ENCODE data around the gene PPP2R2D.
"Not testable (repeated sequence)": the region's sequence is repeated elsewhere in the genome, so short reads cannot be mapped to it uniquely, and the experiment has no call there.

Gene PPP2R2D

DNA sequence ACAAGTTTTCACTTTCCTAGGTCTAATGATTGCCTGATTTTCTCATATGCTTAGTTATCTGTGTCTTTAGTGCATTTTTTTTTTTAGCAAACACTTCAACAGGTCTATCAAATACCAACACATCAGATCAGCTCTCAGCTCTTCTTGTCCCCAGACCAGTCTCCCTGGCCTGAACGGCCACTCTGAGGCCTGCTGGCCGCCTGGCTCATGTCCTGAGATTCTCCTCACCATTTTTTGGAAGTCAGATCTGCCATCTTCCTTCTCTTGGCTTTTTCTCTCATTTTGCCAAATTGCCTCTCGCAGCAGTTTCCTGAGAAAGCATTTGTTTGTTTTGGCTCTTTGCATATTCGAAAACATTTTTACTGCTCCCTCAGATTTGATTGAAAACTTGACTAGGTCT, 29.3 kb downstream of the PPP2R2D start:
- DNase-seq: no peak

DNA sequence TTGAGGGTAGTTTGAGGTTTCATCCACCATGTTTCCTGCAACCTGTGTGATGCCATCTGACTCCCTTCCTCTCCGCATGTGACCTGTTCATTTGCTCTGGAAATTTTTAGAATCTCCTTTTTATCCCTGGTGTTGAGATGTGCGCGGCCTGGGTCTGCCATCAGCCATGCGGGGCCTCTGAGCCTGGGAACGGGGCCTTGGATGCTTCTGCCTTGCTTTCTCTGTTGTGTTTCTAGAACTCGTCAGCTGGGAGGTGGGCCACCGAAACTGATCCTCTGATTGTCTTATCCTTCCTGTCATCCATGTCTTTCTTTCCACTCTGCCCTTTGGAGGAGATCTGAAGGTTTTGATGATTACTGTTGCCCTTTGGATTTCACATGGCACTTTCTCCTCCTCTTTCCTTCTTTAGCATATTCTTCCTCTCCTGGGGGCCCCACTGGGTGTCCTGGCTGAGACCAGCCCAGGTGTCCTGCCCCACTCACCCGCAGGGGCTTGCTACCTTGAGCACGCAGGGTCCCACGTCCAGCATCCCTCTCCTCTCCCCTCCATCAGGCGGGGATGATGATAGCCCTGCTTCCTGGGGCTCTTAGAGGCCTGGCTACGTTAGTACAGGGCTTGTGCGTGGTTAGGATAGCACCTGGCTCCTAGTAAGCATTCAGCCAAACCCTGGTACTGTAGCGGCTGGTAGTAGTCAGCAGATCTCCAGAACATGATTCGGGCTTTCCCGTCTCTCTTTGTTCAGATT, 29.9 kb downstream of the PPP2R2D start:
- DNase-seq: no peak

DNA sequence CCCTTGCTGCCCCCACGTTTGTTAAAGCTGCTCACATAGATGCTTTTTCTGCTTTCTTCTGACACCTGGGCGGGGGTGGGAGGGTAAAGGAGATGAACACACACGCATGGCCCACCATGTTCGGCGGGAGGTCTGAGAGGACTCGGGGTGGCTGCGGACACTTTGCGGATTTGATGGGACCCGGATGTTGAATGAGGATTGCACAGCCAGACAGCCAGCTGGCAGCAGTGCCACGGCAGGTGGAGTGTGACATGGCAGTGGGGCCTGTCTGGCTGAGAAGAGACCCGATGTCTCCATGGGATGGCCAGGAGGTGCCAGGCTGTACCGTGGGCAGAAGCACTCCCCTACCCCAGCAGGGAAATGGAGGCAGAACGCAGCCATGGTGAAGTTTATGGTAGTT, 31.2 kb downstream of the PPP2R2D start:
- no peak for DNase-seq

DNA sequence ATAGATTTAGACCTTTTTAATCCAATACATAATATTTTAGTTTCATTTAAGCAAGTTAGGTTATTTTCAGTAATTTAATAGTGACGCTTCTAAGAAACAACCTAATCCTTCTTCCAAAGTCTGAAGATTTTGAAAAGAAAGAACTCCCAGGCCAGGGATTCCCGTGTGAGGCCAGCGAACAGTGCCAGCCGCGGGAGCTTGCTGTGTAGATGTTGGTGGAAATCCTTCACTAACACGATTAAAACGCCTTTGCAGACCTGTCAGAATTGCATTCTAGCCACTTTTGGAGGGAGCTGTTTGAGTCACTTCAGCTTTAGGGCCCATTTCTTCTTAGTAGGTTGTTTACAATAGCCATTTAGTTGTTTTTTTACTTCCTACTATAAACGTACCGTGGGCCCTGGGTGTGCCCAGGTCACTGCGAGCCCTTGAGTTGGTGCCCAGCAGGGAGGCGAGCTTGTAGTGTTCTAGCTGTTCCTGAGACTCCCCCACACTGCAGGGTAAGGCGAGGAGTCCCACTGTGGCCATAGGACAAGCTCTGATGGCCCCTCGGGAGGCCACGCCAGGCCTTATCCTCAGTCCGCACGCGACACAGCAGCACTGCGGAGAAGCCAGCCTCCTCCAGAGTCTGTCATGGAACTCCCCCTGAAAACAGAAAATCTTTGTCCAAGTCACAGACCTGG, 32.3 kb downstream of the PPP2R2D start:
- no peak for DNase-seq

DNA sequence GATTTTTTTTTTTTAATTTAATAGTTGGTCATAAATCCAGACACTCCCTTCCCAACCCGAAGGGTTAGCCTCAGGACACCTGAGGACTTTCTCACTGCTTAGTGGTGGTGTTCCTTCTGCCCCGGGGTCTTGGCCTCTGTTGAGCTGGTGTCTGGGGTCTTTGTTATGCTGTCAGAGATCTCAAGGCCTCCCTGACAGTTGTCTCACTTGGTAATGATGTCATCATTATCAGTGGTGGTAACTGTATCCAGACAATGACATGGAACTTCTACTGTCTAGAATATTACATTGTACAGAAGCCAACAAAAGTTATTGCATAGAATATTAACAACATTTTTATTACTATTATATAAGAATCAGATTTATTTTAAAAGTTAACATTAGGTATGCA, 32.9 kb downstream of the PPP2R2D start:
- DNase-seq: no peak

DNA sequence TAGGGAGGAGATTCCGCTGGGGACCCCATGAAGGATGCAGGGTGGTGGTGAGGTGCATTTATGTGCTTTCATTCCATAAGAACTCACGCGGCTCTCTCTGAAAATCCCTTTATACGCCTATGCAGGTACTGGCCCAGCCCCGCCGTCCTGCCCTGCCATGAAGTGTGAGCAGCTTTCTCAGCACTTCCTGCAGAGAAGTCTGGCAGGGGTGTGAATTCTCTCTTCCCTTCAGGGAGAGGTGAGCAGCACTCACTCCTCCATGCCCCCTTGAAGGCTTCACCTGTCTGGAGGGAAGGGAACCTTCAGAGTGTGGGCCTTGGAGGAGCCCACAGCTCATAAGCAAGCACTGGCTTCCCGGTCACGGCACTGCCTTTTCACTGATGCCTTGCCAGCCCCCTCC, 34.0 kb downstream of the PPP2R2D start:
- no peak for DNase-seq

DNA sequence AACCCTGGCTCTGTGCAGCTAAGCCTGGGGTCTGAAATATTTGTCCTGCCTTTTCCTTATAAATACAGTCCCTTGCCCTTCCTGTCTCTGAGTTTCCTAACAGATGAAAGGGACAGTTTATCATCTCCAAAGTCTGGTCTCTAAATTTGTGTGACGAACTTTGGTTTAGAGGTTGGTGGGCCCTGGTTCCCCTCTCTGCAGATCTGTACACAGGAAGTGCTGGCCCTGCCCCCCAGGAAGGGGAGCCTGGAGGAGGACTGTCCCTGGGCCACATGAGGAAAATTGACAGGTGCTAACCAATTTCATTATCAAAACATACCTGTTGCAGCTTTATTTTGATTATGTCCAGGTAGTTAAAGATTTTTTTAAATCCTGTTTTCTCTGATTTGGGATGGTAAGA, 34.5 kb downstream of the PPP2R2D start:
- DNase-seq: no peak

DNA sequence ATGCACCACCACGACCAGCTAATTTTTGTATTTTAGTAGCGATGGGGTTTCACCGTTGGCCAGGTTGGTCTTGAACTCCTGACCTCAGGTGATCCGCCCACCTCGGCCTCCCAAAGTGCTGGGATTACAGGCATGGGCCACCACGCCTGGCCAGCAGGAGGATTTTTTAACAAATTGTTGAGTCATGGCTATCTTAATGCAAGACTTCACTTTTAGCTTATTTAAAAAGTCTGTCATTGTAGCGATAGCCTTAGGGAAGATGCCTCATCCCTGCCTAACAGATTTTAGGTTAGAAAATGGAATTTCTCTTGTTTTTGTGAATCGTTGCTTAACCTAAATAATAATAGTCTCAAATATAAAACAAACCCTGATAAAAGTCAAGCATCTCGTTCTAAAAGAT, 35.5 kb downstream of the PPP2R2D start:
- no peak for DNase-seq

DNA sequence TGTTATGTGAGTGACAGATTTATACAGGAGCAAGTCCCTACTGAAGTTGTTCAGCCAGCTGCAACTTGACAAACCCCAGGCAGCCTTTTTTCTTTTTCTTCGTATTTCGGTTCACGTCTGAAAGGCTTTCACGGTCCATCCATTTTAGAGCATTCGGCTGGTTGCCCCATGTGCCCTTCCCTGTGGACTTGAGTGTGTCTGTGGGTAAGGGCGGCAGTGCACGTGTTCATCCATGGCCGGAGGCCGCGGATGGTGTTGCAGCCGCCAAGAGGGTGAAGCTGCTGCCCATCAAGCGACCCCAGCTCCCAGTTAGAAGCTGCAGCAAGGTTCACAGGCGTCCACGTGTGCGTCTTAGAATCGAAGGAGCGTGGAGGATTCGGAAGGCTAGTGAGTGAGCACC, 35.9 kb downstream of the PPP2R2D start:
- DNase-seq: no peak

DNA sequence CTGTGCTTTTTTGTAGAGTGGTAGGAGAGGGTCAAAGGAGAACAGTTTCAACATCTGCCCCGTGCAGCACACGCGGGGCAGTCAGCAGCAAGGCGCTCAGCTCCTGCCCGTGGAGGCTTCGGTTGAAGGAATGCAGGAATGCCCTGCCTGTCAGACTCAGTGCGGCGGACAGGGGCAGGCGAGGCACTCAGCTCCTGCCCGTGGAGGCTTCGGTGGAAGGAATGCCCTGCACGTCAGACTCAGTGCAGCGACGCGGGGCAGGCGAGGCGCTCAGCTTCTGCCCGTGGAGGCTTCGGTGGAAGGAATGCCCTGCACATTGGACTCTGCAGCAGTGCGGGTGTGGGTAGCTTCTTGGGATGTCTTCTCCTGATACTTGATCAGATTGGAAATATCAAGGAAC, 37.0 kb downstream of the PPP2R2D start:
- no peak for DNase-seq

DNA sequence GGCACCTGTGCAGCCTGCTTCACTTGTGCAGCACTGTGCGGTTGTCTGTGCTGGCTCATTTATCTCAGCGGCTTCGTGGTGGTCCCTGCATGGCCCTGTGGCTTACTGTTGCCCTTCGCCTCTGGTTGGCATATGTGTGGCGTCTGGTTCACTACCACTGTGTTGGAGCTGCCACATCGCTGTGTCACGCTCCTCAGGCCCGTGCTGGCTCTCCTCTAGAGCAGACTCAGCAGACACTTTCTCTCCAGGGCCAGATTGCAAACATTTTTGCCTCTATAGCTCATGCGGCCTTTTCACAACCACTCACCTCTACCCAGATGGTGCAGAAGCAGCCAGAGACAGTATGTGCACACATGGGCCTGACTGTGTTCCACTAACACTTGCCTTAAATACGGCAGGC, 37.9 kb downstream of the PPP2R2D start:
- DNase-seq: no peak

DNA sequence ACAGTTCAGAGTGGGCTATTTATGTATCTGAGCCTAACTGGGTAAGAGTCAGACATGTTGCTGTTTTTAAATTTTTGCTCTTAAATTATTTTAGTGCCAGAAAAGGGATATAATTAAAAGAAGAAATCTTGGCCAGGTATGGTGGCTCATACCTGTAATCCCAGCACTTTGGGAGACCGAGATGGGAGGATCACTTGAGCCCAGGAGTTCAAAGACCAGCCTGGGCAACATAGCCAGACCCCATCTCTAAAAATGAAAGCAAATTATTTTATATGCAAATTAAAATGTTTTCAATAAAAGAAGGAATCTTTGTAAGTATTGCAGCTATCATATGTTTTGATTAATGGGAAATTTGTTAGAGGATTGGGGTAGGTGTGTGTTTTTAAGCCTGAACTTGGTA, 41.6 kb downstream of the PPP2R2D start:
- no peak for DNase-seq

DNA sequence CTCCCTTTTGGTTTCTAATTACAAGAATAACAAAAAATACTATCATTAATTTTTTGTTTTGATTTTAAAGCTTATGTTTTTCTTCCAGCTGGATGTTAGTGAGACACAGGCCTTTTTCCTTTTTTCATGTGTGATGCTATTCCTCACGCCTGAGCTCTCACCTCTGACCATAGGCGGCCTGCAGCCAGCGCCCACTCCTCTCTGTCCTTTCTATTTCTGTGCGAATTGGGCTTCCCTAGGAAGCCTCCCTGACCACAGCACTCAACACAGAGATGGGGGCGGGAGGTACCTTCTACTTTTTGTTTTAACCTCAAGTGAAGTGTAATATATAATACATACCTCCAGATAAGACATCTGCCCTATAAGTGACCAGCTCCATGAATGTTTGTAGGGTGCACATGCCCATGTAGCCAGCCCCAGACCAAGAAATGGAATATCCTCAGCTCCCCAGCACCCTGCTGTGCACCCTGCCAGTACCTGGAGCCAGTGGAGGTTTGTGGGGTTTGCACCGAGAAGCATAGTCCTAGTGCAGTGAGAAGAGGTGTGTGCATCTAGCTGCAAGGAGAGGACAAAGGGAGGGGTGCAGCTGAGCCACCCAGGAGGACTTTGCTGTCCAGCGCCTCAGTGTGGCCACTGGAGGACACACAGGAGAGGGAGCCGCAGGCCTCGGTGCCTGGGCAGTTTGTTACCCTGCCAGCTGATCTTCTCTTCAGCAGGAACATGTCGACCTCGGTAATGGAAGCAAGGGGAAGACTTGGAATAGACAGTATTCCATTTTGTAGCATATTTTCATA, 42.4 kb downstream of the PPP2R2D start:
- no peak for DNase-seq

DNA sequence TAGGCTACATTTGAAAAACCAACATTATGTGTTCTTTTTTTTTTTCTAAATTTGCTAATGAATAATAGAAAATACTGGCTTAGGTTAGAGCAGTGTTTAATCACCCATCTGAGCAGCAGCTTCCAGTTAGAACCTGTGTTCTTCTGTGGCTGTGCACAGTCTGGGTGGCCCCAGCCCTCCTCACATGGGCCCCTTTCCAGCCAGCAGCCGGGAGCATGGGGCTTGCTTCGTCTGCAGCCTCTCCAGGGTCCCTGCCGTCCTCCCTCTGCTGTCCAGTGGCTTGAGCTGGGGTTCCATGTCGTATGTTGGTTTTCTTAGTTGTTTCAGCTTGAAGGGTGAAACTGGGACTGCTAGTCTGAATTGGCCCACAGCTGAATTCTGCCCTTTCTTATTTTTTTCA, 43.6 kb downstream of the PPP2R2D start:
- DNase-seq: no peak

DNA sequence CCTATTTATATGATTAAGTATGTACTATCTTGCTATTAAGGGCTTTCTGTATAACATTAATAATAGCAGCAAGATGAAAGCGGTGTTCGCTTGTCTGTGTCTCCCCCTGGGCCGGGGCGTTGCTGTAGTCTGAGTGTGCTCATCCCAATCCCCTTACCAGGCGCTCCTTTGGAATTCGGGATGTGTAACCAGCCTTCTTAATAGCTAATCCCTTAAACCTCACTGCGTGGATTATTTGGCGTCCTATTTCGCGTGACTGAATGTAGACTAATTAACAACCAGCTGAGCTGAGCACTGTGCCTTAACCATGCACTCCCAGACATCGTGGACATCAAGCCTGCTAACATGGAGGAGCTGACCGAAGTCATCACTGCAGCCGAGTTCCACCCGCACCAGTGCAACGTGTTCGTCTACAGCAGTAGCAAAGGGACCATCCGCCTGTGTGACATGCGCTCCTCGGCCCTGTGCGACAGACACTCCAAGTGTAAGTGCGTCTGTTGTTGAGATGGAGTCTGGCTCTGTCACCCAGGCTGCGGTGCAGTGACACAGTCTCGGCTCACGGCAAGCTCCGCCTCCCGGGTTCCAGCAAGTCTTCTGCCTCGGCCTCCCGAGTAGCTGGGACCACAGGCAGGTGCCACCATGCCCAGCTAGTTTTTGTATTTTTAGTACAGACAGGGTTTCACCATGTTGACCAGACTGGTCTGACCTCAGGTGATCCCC, 44.3 kb downstream of the PPP2R2D start:
- no peak for DNase-seq

DNA sequence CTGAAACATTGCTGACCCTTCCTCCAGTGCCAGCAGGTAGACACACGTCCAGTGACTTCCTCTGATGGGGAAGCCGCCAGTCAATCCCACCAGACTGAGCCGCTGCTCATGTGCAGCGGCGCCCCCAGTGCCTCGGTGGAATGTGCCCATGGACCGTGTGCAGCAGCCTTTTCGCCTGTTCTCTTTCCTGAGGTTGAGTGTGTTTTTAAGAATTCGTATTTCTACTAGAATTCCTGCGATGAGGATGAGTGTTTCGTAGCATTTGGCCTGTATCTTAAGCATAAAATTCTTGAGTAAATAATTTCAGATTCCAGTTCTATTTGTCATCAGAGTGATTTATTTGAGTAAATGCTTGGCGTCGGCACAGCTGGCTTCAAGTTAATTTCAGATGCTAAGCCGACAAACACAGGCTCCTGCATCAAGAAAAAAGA, 45.5 kb downstream of the PPP2R2D start:
- DNase-seq: no peak

DNA sequence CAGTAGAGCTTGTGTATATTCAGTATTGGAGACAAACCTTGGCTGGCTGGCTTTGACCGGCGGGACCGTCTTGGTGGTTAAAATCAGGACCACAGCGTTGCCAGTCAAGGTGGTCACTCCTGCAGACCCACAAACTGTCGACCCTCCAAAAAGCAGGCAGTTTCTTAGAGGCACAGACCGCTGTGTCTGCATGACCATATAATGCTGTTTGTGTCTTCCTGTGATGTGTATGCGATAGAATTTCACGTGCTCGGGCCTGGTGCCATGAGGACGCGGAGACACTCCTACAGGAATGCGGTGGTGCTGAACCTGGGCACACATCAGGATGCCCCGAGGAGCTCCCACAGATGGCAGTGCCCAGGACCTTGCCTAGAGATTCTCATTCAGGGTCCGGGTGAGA, 46.1 kb downstream of the PPP2R2D start:
- DNase-seq: no peak

DNA sequence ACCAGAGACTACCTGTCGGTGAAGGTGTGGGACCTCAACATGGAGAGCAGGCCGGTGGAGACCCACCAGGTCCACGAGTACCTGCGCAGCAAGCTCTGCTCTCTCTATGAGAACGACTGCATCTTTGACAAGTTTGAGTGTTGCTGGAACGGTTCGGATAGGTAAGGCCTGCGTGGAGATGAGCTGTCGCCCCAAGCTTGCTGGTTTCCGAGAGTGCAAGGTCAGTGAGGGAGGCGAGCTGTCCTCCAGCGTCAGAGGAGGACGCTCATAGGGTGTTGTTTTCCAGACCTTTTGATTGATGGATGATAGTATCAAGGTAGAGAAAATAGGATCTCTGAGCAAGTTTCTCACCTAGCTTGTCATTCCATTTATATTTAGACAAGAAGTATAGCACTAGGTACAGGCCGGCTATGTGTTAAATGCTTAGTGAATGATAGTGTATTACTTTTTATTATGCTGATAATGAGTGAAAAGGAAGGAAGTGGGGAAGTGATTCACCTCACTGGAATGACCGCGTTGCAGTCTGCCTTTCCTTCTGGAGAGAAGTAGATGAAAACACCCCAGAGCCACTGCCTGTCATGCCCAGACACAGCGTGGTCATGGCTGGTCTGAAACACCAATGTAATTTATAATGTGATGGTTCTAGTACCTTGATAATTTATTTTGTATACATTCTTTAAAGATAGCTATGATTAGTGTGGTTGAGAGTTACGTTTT, 47.0 kb downstream of the PPP2R2D start:
- no peak for DNase-seq

DNA sequence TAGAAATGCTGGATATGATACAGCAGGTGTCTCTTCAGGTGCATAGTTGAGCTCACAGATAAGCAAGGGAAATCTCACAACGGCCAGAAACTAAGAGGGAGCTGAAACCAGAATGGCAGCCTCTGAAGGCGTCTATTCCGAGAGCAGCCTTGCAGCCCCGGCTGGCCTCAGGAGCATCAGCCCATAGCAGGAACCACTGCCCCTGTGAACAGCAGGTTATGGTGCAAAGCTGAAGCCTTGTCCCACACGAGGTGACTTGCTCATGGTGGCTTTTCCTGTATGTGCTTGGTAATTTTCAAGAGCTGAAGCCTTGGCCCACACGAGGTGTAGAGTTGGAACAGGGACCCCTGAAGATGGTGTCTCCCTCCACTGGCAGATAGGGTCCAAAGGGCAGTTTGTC, 47.7 kb downstream of the PPP2R2D start:
- no peak for DNase-seq

DNA sequence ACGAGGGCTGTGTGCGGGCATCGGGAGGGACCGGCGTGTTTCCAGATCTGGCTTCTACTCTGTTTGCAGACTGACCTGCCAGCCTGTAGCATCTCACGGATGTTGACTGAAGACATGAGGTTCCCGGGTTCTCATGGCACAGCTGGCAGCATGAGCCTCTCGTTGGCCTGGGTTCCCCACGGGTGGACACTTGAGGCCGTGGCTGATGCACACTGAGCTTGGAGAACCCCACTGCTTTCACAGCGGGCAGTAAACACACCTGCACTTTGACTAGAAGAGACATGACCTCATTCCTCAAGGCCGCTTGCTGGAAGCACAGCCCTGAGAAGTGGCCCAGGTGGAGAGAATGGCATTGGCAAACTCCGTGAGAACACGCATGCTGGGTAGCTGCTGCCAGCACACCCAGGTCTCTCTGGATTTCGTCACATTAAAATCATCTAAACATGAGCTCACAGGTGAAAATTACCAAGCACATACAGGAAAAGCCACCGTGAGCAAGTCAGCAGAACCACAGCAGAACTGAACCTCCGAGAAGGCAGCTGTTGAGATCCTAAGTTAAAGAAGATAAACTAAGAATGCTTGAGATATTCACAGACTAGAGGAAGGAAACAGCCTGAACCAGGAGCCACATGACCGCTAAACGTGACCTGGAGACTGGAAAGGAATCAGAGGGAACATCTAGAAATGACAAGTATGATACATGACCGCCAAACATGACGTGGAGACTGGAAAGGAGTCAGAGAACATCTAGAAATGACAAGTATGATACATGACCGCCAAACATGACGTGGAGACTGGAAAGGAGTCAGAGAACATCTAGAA, 48.4 kb downstream of the PPP2R2D start:
- no peak for DNase-seq

DNA sequence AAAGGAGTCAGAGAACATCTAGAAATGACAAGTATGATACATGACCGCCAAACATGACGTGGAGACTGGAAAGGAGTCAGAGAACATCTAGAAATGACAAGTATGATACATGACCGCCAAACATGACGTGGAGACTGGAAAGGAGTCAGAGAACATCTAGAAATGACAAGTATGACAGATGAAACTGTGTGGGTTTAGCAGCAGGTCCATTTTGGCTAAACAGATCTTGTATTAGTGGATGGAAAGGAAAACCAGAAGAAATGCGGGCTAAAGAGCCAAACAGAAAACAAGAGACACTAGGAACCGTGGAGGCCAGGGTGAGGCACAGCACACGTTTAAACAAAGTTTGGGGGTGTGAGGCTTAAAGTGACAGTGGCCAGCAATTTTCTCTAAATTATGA, 49.1 kb downstream of the PPP2R2D start:
- not testable (repeated sequence) for DNase-seq

All from NCI-H524 treated with DMSO at 0.1 percent for 48 hours (cell line).